Stimulated activated naive CD8-positive, alpha-beta T cell treated with anti-CD3 and anti-CD28 coated beads, Interleukin-15, amount 100 ng/mL, for 72 hours (primary cell): ENCODE measurements around the gene POGLUT2.

ENCODE experiments used
- ATAC-seq: fragments of 150-1000 bp; cut with Tn5 transposase; 2 replicates; pipeline ENCODE4 v1.10.0; 2021; ENCODE audit warnings: mild to moderate bottlenecking, moderate library complexity
- DNase-seq, 2 donors: peaks; one replicate each; pipeline ENCODE4 v3.0.0; 2021 to 2022
- H3K27ac Mint-ChIP-seq, 2 donors: one replicate each; pipeline ENCODE4 v1.8.0; 2022; ENCODE audit warnings: mild to moderate bottlenecking in 2 of 2, mixed read lengths in 2 of 2, moderate library complexity in 2 of 2
- H3K27me3 Mint-ChIP-seq: one replicate; pipeline ENCODE4 v1.8.0; 2022; ENCODE audit warnings: mixed read lengths
- H3K4me1 Mint-ChIP-seq: one replicate; pipeline ENCODE4 v1.8.0; 2022; ENCODE audit warnings: mild to moderate bottlenecking, mixed read lengths
- H3K4me3 Mint-ChIP-seq, 2 donors: one replicate each; pipeline ENCODE4 v1.8.0; 2022; ENCODE audit warnings: mild to moderate bottlenecking in 2 of 2, mixed read lengths in 2 of 2, moderate library complexity in 1 of 2
- H3K9me3 Mint-ChIP-seq, 2 donors: one replicate each; pipeline ENCODE4 v1.8.0; 2022; ENCODE audit warnings: mixed read lengths in 2 of 2

POGLUT2 gene

GRCh38 chr13:102816708-102817107 is 17.9 kb upstream of the POGLUT2 start:
- no peaks in the 10 kb centered on the region for H3K27me3 Mint-ChIP-seq
- no peak for ATAC-seq
- no peak overlapping the region for H3K27ac Mint-ChIP-seq
- H3K4me1 Mint-ChIP-seq: peaks cover 21% of the 10 kb centered on the region
- H3K4me3 Mint-ChIP-seq: no peak overlapping the region
- DNase-seq: no peak
- H3K9me3 Mint-ChIP-seq: no peaks in the 10 kb centered on the region

- Mint-ChIP-seq H3K4me1 (peaks cover 21% of the 10 kb centered on the region), H3K27me3 (no peaks in the 10 kb centered on the region), H3K27ac (peak overlapping the region in 1 of 2 donors; percentile 61), H3K9me3 (no peaks in the 10 kb centered on the region), H3K4me3 (no peak overlapping the region)
- DNase-seq (no peak), ATAC-seq (no peak)
These were observed 17.0 kb upstream of the POGLUT2 start for GRCh38 chr13:102815788-102816187.

- DNase-seq (no peak), ATAC-seq (no peak)
- H3K27ac Mint-ChIP-seq: no peak overlapping the region
- peaks cover 21% of the 10 kb centered on the region for H3K4me1 Mint-ChIP-seq
- H3K9me3 Mint-ChIP-seq: peaks cover 4 to 5% of the 10 kb centered on the region in 2 donors
- no peak overlapping the region for H3K4me3 Mint-ChIP-seq
- H3K27me3 Mint-ChIP-seq: no peaks in the 10 kb centered on the region
These were observed 16.0 kb upstream of the POGLUT2 start for GRCh38 chr13:102814793-102815192.

GRCh38 chr13:102814025-102814607 is 15.3 kb upstream of the POGLUT2 start:
- DNase-seq (no peak), ATAC-seq (no peak)
- Mint-ChIP-seq H3K4me1 (peaks cover 21% of the 10 kb centered on the region), H3K9me3 (peaks cover 4 to 6% of the 10 kb centered on the region in 2 donors), H3K27ac (peak overlapping the region in 1 of 2 donors; percentile 10), H3K4me3 (peak overlapping the region; percentile 2 to 22), H3K27me3 (no peaks in the 10 kb centered on the region)

GRCh38 chr13:102812611-102813287 is 14.0 kb upstream of the POGLUT2 start:
- peak overlapping the region in 1 of 2 donors; percentile 54 for H3K27ac Mint-ChIP-seq
- no peak for ATAC-seq

GRCh38 chr13:102807699-102808098 is 8.9 kb upstream of the POGLUT2 start:
- no peak for DNase-seq

More at GRCh38 chr13:102812611-102813287, 14.0 kb upstream of the POGLUT2 start:
- H3K4me3 Mint-ChIP-seq: no peak overlapping the region
- H3K27me3 Mint-ChIP-seq: no peaks in the 10 kb centered on the region
- H3K4me1 Mint-ChIP-seq: peaks cover 31% of the 10 kb centered on the region
- peaks cover 4 to 6% of the 10 kb centered on the region in 2 donors for H3K9me3 Mint-ChIP-seq
- DNase-seq: no peak

GRCh38 chr13:102805680-102806079 is 6.9 kb upstream of the POGLUT2 start:
- H3K27ac Mint-ChIP-seq: no peak overlapping the region

More at GRCh38 chr13:102807699-102808098, 8.9 kb upstream of the POGLUT2 start:
- peaks cover 4 to 6% of the 10 kb centered on the region in 2 donors for H3K9me3 Mint-ChIP-seq
- no peaks in the 10 kb centered on the region for H3K27me3 Mint-ChIP-seq
- H3K4me1 Mint-ChIP-seq: peaks cover 30% of the 10 kb centered on the region
- no peak for ATAC-seq
- H3K4me3 Mint-ChIP-seq: no peak overlapping the region
- H3K27ac Mint-ChIP-seq: no peak overlapping the region

GRCh38 chr13:102800145-102801041 is 1.6 kb upstream of the POGLUT2 start:
- H3K9me3 Mint-ChIP-seq: no peaks in the 10 kb centered on the region
- peak; percentile 90 to 92 for DNase-seq
- H3K4me1 Mint-ChIP-seq: peaks cover 38% of the 10 kb centered on the region
- peak overlapping the region; percentile 95 to 98 for H3K4me3 Mint-ChIP-seq
- ATAC-seq: peak; percentile 89
- H3K27ac Mint-ChIP-seq: peak overlapping the region; percentile 80 to 82
- H3K27me3 Mint-ChIP-seq: no peaks in the 10 kb centered on the region

More at GRCh38 chr13:102805680-102806079, 6.9 kb upstream of the POGLUT2 start:
- ATAC-seq (no peak), DNase-seq (no peak)
- Mint-ChIP-seq H3K27me3 (no peaks in the 10 kb centered on the region), H3K4me1 (peaks cover 32% of the 10 kb centered on the region), H3K9me3 (peaks cover 4 to 6% of the 10 kb centered on the region in 2 donors), H3K4me3 (no peak overlapping the region)

- ATAC-seq: peak; percentile 12
- H3K9me3 Mint-ChIP-seq: no peaks in the 10 kb centered on the region
- peak overlapping the region; percentile 80 to 82 for H3K27ac Mint-ChIP-seq
These were observed 809 bp upstream of the POGLUT2 start for GRCh38 chr13:102799426-102800144.

GRCh38 chr13:102793611-102794355 is 5.0 kb downstream of the POGLUT2 start:
- peaks cover 15% of the 10 kb centered on the region for H3K4me1 Mint-ChIP-seq
- no peaks in the 10 kb centered on the region for H3K27me3 Mint-ChIP-seq
- ATAC-seq: no peak
- DNase-seq: no peak
- H3K4me3 Mint-ChIP-seq: no peak overlapping the region
- no peaks in the 10 kb centered on the region for H3K9me3 Mint-ChIP-seq
- H3K27ac Mint-ChIP-seq: no peak overlapping the region

More at GRCh38 chr13:102799426-102800144, 809 bp upstream of the POGLUT2 start:
- DNase-seq: no peak
- Mint-ChIP-seq H3K4me3 (peak overlapping the region; percentile 95 to 98), H3K4me1 (peaks cover 38% of the 10 kb centered on the region), H3K27me3 (no peaks in the 10 kb centered on the region)

GRCh38 chr13:102792396-102792795 is 6.4 kb downstream of the POGLUT2 start:
- H3K9me3 Mint-ChIP-seq: no peaks in the 10 kb centered on the region
- H3K4me3 Mint-ChIP-seq: no peak overlapping the region
- H3K4me1 Mint-ChIP-seq: peaks cover 4% of the 10 kb centered on the region
- H3K27me3 Mint-ChIP-seq: no peaks in the 10 kb centered on the region
- ATAC-seq: no peak
- peak overlapping the region in 1 of 2 donors; percentile 82 for H3K27ac Mint-ChIP-seq
- DNase-seq: no peak

- H3K4me1 Mint-ChIP-seq: no peaks in the 10 kb centered on the region
- ATAC-seq: no peak
- H3K4me3 Mint-ChIP-seq: no peak overlapping the region
These were observed 10.1 kb downstream of the POGLUT2 start for GRCh38 chr13:102788683-102789082.

GRCh38 chr13:102784483-102784882 is 14.3 kb downstream of the POGLUT2 start:
- Mint-ChIP-seq H3K4me1 (peaks cover 19% of the 10 kb centered on the region), H3K4me3 (no peak overlapping the region), H3K27me3 (no peaks in the 10 kb centered on the region)

More at GRCh38 chr13:102788683-102789082, 10.1 kb downstream of the POGLUT2 start:
- H3K27me3 Mint-ChIP-seq: no peaks in the 10 kb centered on the region
- DNase-seq: no peak
- H3K9me3 Mint-ChIP-seq: no peaks in the 10 kb centered on the region
- H3K27ac Mint-ChIP-seq: no peak overlapping the region

GRCh38 chr13:102781591-102781990 is 17.2 kb downstream of the POGLUT2 start:
- H3K27ac Mint-ChIP-seq: no peak overlapping the region
- peaks cover 28% of the 10 kb centered on the region for H3K4me1 Mint-ChIP-seq
- ATAC-seq: no peak

More at GRCh38 chr13:102784483-102784882, 14.3 kb downstream of the POGLUT2 start:
- DNase-seq (no peak), ATAC-seq (no peak)
- peaks cover 7 to 21% of the 10 kb centered on the region in 2 donors for H3K9me3 Mint-ChIP-seq
- H3K27ac Mint-ChIP-seq: no peak overlapping the region

More at GRCh38 chr13:102781591-102781990, 17.2 kb downstream of the POGLUT2 start:
- no peaks in the 10 kb centered on the region for H3K27me3 Mint-ChIP-seq
- no peak for DNase-seq
- H3K9me3 Mint-ChIP-seq: peaks cover 7 to 21% of the 10 kb centered on the region in 2 donors
- H3K4me3 Mint-ChIP-seq: no peak overlapping the region
